Body of pancreas (tissue), 4 donors: ENCODE results near the gene DTNB.

Source experiments
- POLR2A ChIP-seq, 3 donors: fragments of 450-650 bp; IDR thresholded peaks; one replicate each; pipeline ENCODE4 v1.6.1; 2016; ENCODE audit warnings: antibody characterized with exemption in 3 of 3, mild to moderate bottlenecking in 2 of 3
- TF ChIP-seq, protein P1 (sequence below), 7 experiments: fragments of 450-650 bp in 4 of 7; fragments of 200-600 bp in 3 of 7; sonication (generic) in 3 of 7; IDR thresholded peaks; one replicate each; pipeline ENCODE4 v1.5.1; 2016 to 2019; ENCODE audit warnings: antibody characterized with exemption in 7 of 7

GRCh38 chr2:25602333-25602723 is 71.0 kb downstream of the DTNB start:
- TF ChIP-seq, protein P1, sequence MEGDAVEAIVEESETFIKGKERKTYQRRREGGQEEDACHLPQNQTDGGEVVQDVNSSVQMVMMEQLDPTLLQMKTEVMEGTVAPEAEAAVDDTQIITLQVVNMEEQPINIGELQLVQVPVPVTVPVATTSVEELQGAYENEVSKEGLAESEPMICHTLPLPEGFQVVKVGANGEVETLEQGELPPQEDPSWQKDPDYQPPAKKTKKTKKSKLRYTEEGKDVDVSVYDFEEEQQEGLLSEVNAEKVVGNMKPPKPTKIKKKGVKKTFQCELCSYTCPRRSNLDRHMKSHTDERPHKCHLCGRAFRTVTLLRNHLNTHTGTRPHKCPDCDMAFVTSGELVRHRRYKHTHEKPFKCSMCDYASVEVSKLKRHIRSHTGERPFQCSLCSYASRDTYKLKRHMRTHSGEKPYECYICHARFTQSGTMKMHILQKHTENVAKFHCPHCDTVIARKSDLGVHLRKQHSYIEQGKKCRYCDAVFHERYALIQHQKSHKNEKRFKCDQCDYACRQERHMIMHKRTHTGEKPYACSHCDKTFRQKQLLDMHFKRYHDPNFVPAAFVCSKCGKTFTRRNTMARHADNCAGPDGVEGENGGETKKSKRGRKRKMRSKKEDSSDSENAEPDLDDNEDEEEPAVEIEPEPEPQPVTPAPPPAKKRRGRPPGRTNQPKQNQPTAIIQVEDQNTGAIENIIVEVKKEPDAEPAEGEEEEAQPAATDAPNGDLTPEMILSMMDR (IDR thresholded peaks at IDR 0.05): no peak
- TF ChIP-seq POLR2A (IDR thresholded peaks at IDR 0.05): no peak
